ENCODE measurements around the gene MAP3K15.

Gene MAP3K15

GRCh38 chrX:19349264-19349663, 166.0 kb downstream of the MAP3K15 start:
- Histone ChIP-seq H3K4me3 (ENCODE audit: low read depth, low read length) (no peak overlapping the region), H3K27me3 (ENCODE audit: control insufficient read depth, insufficient read depth, low read length) (no peaks in the 10 kb centered on the region), H3K27ac (ENCODE audit: low read depth, low read length) (no peak overlapping the region), H3K4me1 (ENCODE audit: control insufficient read depth, insufficient read depth, low read length) (no peaks in the 10 kb centered on the region), H3K9ac (ENCODE audit: low read depth, low read length) (no peak overlapping the region), H3K9me3 (ENCODE audit: control insufficient read depth, insufficient read depth, low read length) (peaks cover 2% of the 10 kb centered on the region; the same call in 1 of the 2 replicates), H3K36me3 (ENCODE audit: control insufficient read depth, insufficient read depth, low read length) (peaks cover 36% of the 10 kb centered on the region)

- no peak overlapping the region for H3K27ac ChIP-seq (ENCODE audit: low read depth, low read length)
- H3K4me3 ChIP-seq (ENCODE audit: low read depth, low read length): no peak overlapping the region
- no peaks in the 10 kb centered on the region for H3K4me1 ChIP-seq (ENCODE audit: control insufficient read depth, insufficient read depth, low read length)
- H3K9ac ChIP-seq (ENCODE audit: low read depth, low read length): no peak overlapping the region
- peaks cover 25% of the 10 kb centered on the region for H3K36me3 ChIP-seq (ENCODE audit: control insufficient read depth, insufficient read depth, low read length)
- H3K9me3 ChIP-seq (ENCODE audit: control insufficient read depth, insufficient read depth, low read length): 0 out of 2 replicates have a peak, but pooled peaks cover 2% of the 10 kb centered on the region
- H3K27me3 ChIP-seq (ENCODE audit: control insufficient read depth, insufficient read depth, low read length): no peaks in the 10 kb centered on the region
These were observed 167.4 kb downstream of the MAP3K15 start for GRCh38 chrX:19347916-19348315.

GRCh38 chrX:19344661-19345060, 170.6 kb downstream of the MAP3K15 start:
- H3K4me1 ChIP-seq (ENCODE audit: control insufficient read depth, insufficient read depth, low read length): no peaks in the 10 kb centered on the region
- no peaks in the 10 kb centered on the region for H3K27me3 ChIP-seq (ENCODE audit: control insufficient read depth, insufficient read depth, low read length)
- peaks cover 2% of the 10 kb centered on the region for H3K9me3 ChIP-seq (ENCODE audit: control insufficient read depth, insufficient read depth, low read length)
- 0 out of 2 replicates have a peak, but pooled peaks cover 1% of the 10 kb centered on the region for H3K36me3 ChIP-seq (ENCODE audit: control insufficient read depth, insufficient read depth, low read length)
- H3K9ac ChIP-seq (ENCODE audit: low read depth, low read length): no peak overlapping the region
- peak overlapping the region; percentile 77 for H3K4me3 ChIP-seq (ENCODE audit: low read depth, low read length)
- no peak overlapping the region for H3K27ac ChIP-seq (ENCODE audit: low read depth, low read length)

GRCh38 chrX:19343535-19344408, 171.5 kb downstream of the MAP3K15 start, which contains the start of gene PDHA1:
Gene PDHA1, plus strand, starts transcription at chrX:19343927. Its CDS starts 111 bp downstream, at chrX:19344038.
- no peaks in the 10 kb centered on the region for H3K27me3 ChIP-seq (ENCODE audit: control insufficient read depth, insufficient read depth, low read length)
- peaks cover 2% of the 10 kb centered on the region for H3K9me3 ChIP-seq (ENCODE audit: control insufficient read depth, insufficient read depth, low read length)
- H3K4me3 ChIP-seq (ENCODE audit: low read depth, low read length): peak within 1 kb of the TSS; percentile 77
- no peaks in the 10 kb centered on the region for H3K36me3 ChIP-seq (ENCODE audit: control insufficient read depth, insufficient read depth, low read length)
- peak within 1 kb of the TSS; percentile 77 for H3K27ac ChIP-seq (ENCODE audit: low read depth, low read length)
- no peaks in the 10 kb centered on the region for H3K4me1 ChIP-seq (ENCODE audit: control insufficient read depth, insufficient read depth, low read length)
- peak within 1 kb of the TSS; percentile 53 for H3K9ac ChIP-seq (ENCODE audit: low read depth, low read length)

GRCh38 chrX:19343085-19343534, 172.2 kb downstream of the MAP3K15 start:
- Histone ChIP-seq H3K9ac (ENCODE audit: low read depth, low read length) (peak overlapping the region; percentile 53; the same call in 1 of the 2 replicates), H3K36me3 (ENCODE audit: control insufficient read depth, insufficient read depth, low read length) (no peaks in the 10 kb centered on the region), H3K9me3 (ENCODE audit: control insufficient read depth, insufficient read depth, low read length) (peaks cover 2% of the 10 kb centered on the region), H3K27ac (ENCODE audit: low read depth, low read length) (peak overlapping the region; percentile 77), H3K4me1 (ENCODE audit: control insufficient read depth, insufficient read depth, low read length) (no peaks in the 10 kb centered on the region), H3K4me3 (ENCODE audit: low read depth, low read length) (peak overlapping the region; percentile 66), H3K27me3 (ENCODE audit: control insufficient read depth, insufficient read depth, low read length) (no peaks in the 10 kb centered on the region)

- Histone ChIP-seq H3K36me3 (ENCODE audit: control insufficient read depth, insufficient read depth, low read length) (no peaks in the 10 kb centered on the region), H3K9ac (ENCODE audit: low read depth, low read length) (no peak overlapping the region), H3K9me3 (ENCODE audit: control insufficient read depth, insufficient read depth, low read length) (peaks cover 2% of the 10 kb centered on the region), H3K27me3 (ENCODE audit: control insufficient read depth, insufficient read depth, low read length) (no peaks in the 10 kb centered on the region), H3K27ac (ENCODE audit: low read depth, low read length) (no peak overlapping the region), H3K4me3 (ENCODE audit: low read depth, low read length) (no peak overlapping the region), H3K4me1 (ENCODE audit: control insufficient read depth, insufficient read depth, low read length) (no peaks in the 10 kb centered on the region)
These were observed 172.9 kb downstream of the MAP3K15 start for GRCh38 chrX:19342331-19342906.

- H3K4me1 ChIP-seq (ENCODE audit: control insufficient read depth, insufficient read depth, low read length): no peaks in the 10 kb centered on the region; the same call in 1 of the 2 replicates
- H3K9me3 ChIP-seq (ENCODE audit: control insufficient read depth, insufficient read depth, low read length): peaks cover 45% of the 10 kb centered on the region
- H3K27me3 ChIP-seq (ENCODE audit: control insufficient read depth, insufficient read depth, low read length): no peaks in the 10 kb centered on the region
- no peaks in the 10 kb centered on the region for H3K36me3 ChIP-seq (ENCODE audit: control insufficient read depth, insufficient read depth, low read length)
- no peak overlapping the region for H3K9ac ChIP-seq (ENCODE audit: low read depth, low read length)
- H3K4me3 ChIP-seq (ENCODE audit: low read depth, low read length): no peak overlapping the region
- H3K27ac ChIP-seq (ENCODE audit: low read depth, low read length): no peak overlapping the region
These were observed 180.2 kb downstream of the MAP3K15 start for GRCh38 chrX:19334945-19335626.

GRCh38 chrX:19332983-19333382, 182.3 kb downstream of the MAP3K15 start:
- no peaks in the 10 kb centered on the region; the same call in 1 of the 2 replicates for H3K4me1 ChIP-seq (ENCODE audit: control insufficient read depth, insufficient read depth, low read length)
- H3K27me3 ChIP-seq (ENCODE audit: control insufficient read depth, insufficient read depth, low read length): no peaks in the 10 kb centered on the region
- no peak overlapping the region for H3K4me3 ChIP-seq (ENCODE audit: low read depth, low read length)
- no peaks in the 10 kb centered on the region for H3K36me3 ChIP-seq (ENCODE audit: control insufficient read depth, insufficient read depth, low read length)
- H3K27ac ChIP-seq (ENCODE audit: low read depth, low read length): no peak overlapping the region
- peaks cover 43% of the 10 kb centered on the region for H3K9me3 ChIP-seq (ENCODE audit: control insufficient read depth, insufficient read depth, low read length)
- H3K9ac ChIP-seq (ENCODE audit: low read depth, low read length): no peak overlapping the region

- Histone ChIP-seq H3K27ac (ENCODE audit: low read depth, low read length) (no peak overlapping the region), H3K9ac (ENCODE audit: low read depth, low read length) (no peak overlapping the region), H3K36me3 (ENCODE audit: control insufficient read depth, insufficient read depth, low read length) (no peaks in the 10 kb centered on the region), H3K9me3 (ENCODE audit: control insufficient read depth, insufficient read depth, low read length) (peaks cover 41% of the 10 kb centered on the region), H3K4me3 (ENCODE audit: low read depth, low read length) (no peak overlapping the region), H3K27me3 (ENCODE audit: control insufficient read depth, insufficient read depth, low read length) (no peaks in the 10 kb centered on the region), H3K4me1 (ENCODE audit: control insufficient read depth, insufficient read depth, low read length) (no peaks in the 10 kb centered on the region; the same call in 1 of the 2 replicates)
These were observed 183.5 kb downstream of the MAP3K15 start for GRCh38 chrX:19331831-19332230.

GRCh38 chrX:19326567-19326966, 188.7 kb downstream of the MAP3K15 start:
- peaks cover 11% of the 10 kb centered on the region; the same call in 1 of the 2 replicates for H3K9me3 ChIP-seq (ENCODE audit: control insufficient read depth, insufficient read depth, low read length)
- no peak overlapping the region for H3K4me3 ChIP-seq (ENCODE audit: low read depth, low read length)
- H3K36me3 ChIP-seq (ENCODE audit: control insufficient read depth, insufficient read depth, low read length): no peaks in the 10 kb centered on the region
- H3K27ac ChIP-seq (ENCODE audit: low read depth, low read length): no peak overlapping the region
- no peak overlapping the region for H3K9ac ChIP-seq (ENCODE audit: low read depth, low read length)
- H3K4me1 ChIP-seq (ENCODE audit: control insufficient read depth, insufficient read depth, low read length): no peaks in the 10 kb centered on the region
- H3K27me3 ChIP-seq (ENCODE audit: control insufficient read depth, insufficient read depth, low read length): no peaks in the 10 kb centered on the region

Measured in HUES48 (cell line).